CD4-positive, alpha-beta memory T cell (primary cell): Measurements from ENCODE around the gene ADORA3. TPM values are rescaled to one million over a fixed set of nuclear protein-coding genes. Genes with fewer than 3 reads are reported as not detected.

ENCODE experiments used
- CTCF ChIA-PET: fragments of 350-600 bp; sonication (Branson Sonifier 250); formaldehyde crosslinking; loops from one replicate; lab custom pipeline; 2021; ENCODE audit warnings: inconsistent platforms; ENCODE audit not compliant: partially characterized antibody; lab: Charles Lee
- POLR2A ChIA-PET: fragments of 350-600 bp; sonication (Branson Sonifier 250); formaldehyde crosslinking; loops from one replicate; lab custom pipeline; 2021; ENCODE audit not compliant: partially characterized antibody; lab: Charles Lee
- DNase-seq, 5 donors: peaks; one replicate each; pipeline versions ENCODE4 v3.0.0 to v3.0.0-alpha.2; 2020 to 2022; ENCODE audit warnings: mixed read lengths in 1 of 5
- H3K27ac ChIP-seq: one replicate; pipeline ENCODE4 v1.7.0; 2013; ENCODE audit warnings: low read depth, low read length
- H3K27me3 ChIP-seq: 2 replicates; pipeline ENCODE4 v1.7.0; 2013; ENCODE audit warnings: mild to moderate bottlenecking, low read length, moderate library complexity; ENCODE audit not compliant: insufficient read depth
- H3K36me3 ChIP-seq: 2 replicates; pipeline ENCODE4 v1.7.0; 2013; ENCODE audit warnings: mild to moderate bottlenecking, low read length, moderate library complexity; ENCODE audit not compliant: insufficient read depth
- H3K4me1 ChIP-seq: 2 replicates; pipeline ENCODE4 v1.7.0; 2013; ENCODE audit warnings: mild to moderate bottlenecking, low read length, moderate library complexity; ENCODE audit not compliant: insufficient read depth
- H3K4me3 ChIP-seq, 2 donors: one replicate each; pipeline ENCODE4 v1.7.0; 2013; ENCODE audit warnings: low read length in 2 of 2, mild to moderate bottlenecking in 1 of 2
- H3K9me3 ChIP-seq, 2 donors: one replicate each; pipeline ENCODE4 v1.7.0; 2013; ENCODE audit warnings: low read length in 2 of 2, control low read depth in 1 of 2; ENCODE audit not compliant: control insufficient read depth in 1 of 2
- H3K27ac Mint-ChIP-seq, 7 donors: one replicate each; pipeline ENCODE4 v1.8.0; 2020 to 2021; ENCODE audit warnings: mixed read lengths in 7 of 7, mild to moderate bottlenecking in 6 of 7, inconsistent platforms in 3 of 7, moderate library complexity in 3 of 7
- H3K27me3 Mint-ChIP-seq, 2 donors: one replicate each; pipeline ENCODE4 v1.8.0; 2020 to 2021; ENCODE audit warnings: mixed read lengths in 2 of 2
- H3K36me3 Mint-ChIP-seq, 2 donors: one replicate each; pipeline ENCODE4 v1.8.0; 2020 to 2021; ENCODE audit warnings: mixed read lengths in 2 of 2, inconsistent platforms in 1 of 2, mild to moderate bottlenecking in 1 of 2
- H3K4me1 Mint-ChIP-seq, 4 donors: one replicate each; pipeline ENCODE4 v1.8.0; 2020 to 2021; ENCODE audit warnings: mixed read lengths in 4 of 4, mild to moderate bottlenecking in 1 of 4
- H3K4me3 Mint-ChIP-seq, 8 donors: one replicate each; pipeline ENCODE4 v1.8.0; 2020 to 2021; ENCODE audit warnings: mixed read lengths in 8 of 8, mild to moderate bottlenecking in 7 of 8, moderate library complexity in 6 of 8, inconsistent platforms in 3 of 8
- H3K9me3 Mint-ChIP-seq, 8 donors: one replicate each; pipeline ENCODE4 v1.8.0; 2020 to 2021; ENCODE audit warnings: mixed read lengths in 8 of 8, mild to moderate bottlenecking in 5 of 8, inconsistent platforms in 3 of 8, moderate library complexity in 1 of 8
- intact Hi-C: fragments of 100-400 bp; cut with micrococcal nuclease; formaldehyde crosslinking; loops from one replicate; pipeline ENCODE4 v1.15.1; 2023
- polyA plus RNA-seq, 2 donors: library from polyadenylated mRNA; unstranded; fragments of 300-500 nt; fragmentation: Illumina TruSeq; gene quantifications; one replicate each; pipeline ENCODE4 v1.2.3, GENCODE V29; 2021
- total RNA-seq, 2 experiments: library from RNA; stranded (reverse); gene quantifications; one replicate each; pipeline ENCODE4 v1.2.3, GENCODE V29; 2021

ADORA3 gene
- total and polyA plus RNA-seq, 4 experiments from 2014 or later, result 0.41 to 0.46 (median 0.42) TPM; not detected in 1

GRCh38 chr1:111507411-111508201 lies 4.2 kb upstream of the ADORA3 start:
- CTCF ChIA-PET, result interaction anchor here (0.8 to 5.0 kb wide), 78 partner anchors 10 to 309 kb away, joined by 3 to 116 read pairs (median 6); partner anchors contain the start of genes ATP5PB, C1orf162, DDX20 and INKA2
- POLR2A ChIA-PET, result interaction anchor here (0.6 to 8.6 kb wide), 62 partner anchors 10 to 544 kb away, joined by 3 to 170 read pairs (median 5); partner anchors contain the start of genes ATP5PB, C1orf162, CEPT1 and DDX20
- no peaks in the 10 kb centered on the region for H3K27me3 Mint-ChIP-seq
- H3K4me1 Mint-ChIP-seq, result peaks cover 41 to 61% (median 53%) of the 10 kb centered on the region in 4 donors
- peak overlapping the region; percentile 63 to 89 (median 86) for H3K4me3 Mint-ChIP-seq
- intact Hi-C loops, result loop anchor here (1.0 to 10.0 kb wide), 9 partner anchors 37 to 262 kb away; partner anchors contain the start of genes ATP5PB, DDX20 and WDR77
- Histone ChIP-seq H3K27ac (peak overlapping the region; percentile 76), H3K27me3 (no peaks in the 10 kb centered on the region), H3K9me3 (no peaks in the 10 kb centered on the region), H3K36me3 (no peaks in the 10 kb centered on the region), H3K4me3 (peak overlapping the region; percentile 31 to 50), H3K4me1 (peaks cover 96% of the 10 kb centered on the region)
- no peaks in the 10 kb centered on the region for H3K9me3 Mint-ChIP-seq
- no peaks in the 10 kb centered on the region for H3K36me3 Mint-ChIP-seq
- peak; percentile 48 to 78 (median 49) for DNase-seq
- H3K27ac Mint-ChIP-seq, result peak overlapping the region in 6 of 7 donors; percentile 93 to 98 (median 96)

GRCh38 chr1:111506561-111506960 lies 3.1 kb upstream of the ADORA3 start:
- no peak for DNase-seq
- Histone ChIP-seq H3K27ac (peak overlapping the region; percentile 8), H3K36me3 (no peaks in the 10 kb centered on the region), H3K27me3 (no peaks in the 10 kb centered on the region), H3K9me3 (no peaks in the 10 kb centered on the region), H3K4me1 (peaks cover 89% of the 10 kb centered on the region), H3K4me3 (no peak overlapping the region)
- peaks cover 45 to 65% (median 56%) of the 10 kb centered on the region in 4 donors for H3K4me1 Mint-ChIP-seq
- H3K9me3 Mint-ChIP-seq, result no peaks in the 10 kb centered on the region
- H3K27ac Mint-ChIP-seq, result peak overlapping the region in 6 of 7 donors; percentile 8 to 86 (median 68)
- H3K36me3 Mint-ChIP-seq, result no peaks in the 10 kb centered on the region
- peak overlapping the region in 5 of 8 donors; percentile 9 to 66 (median 24) for H3K4me3 Mint-ChIP-seq
- ChIA-PET POLR2A (interaction anchor here (1.1 to 8.6 kb wide), 13 partner anchors 10 to 261 kb away, joined by 3 to 170 read pairs (median 19); partner anchors contain the start of genes ATP5PB, C1orf162, DDX20 and INKA2), CTCF (interaction anchor here (0.9 to 5.0 kb wide), 24 partner anchors 10 to 261 kb away, joined by 3 to 116 read pairs (median 22); partner anchors contain the start of genes ATP5PB, C1orf162, DDX20 and RAP1A)
- intact Hi-C loops, result loop anchor here (2.0 to 10.0 kb wide), 2 partner anchors 36 to 118 kb away; no protein-coding TSS in a partner anchor
- no peaks in the 10 kb centered on the region for H3K27me3 Mint-ChIP-seq

GRCh38 chr1:111505641-111506119 lies 2.2 kb upstream of the ADORA3 start:
- ChIA-PET POLR2A (interaction anchor here (1.1 to 8.6 kb wide), 3 partner anchors 31 to 233 kb away, joined by 3 to 170 read pairs (median 19); partner anchors contain the start of genes C1orf162, INKA2 and RAP1A), CTCF (interaction anchor here (1.2 to 4.6 kb wide), 4 partner anchors 9 to 30 kb away, joined by 4 to 116 read pairs (median 42); partner anchors contain the start of gene C1orf162)
- peak overlapping the region in 6 of 7 donors; percentile 8 to 86 (median 65) for H3K27ac Mint-ChIP-seq
- DNase-seq, result no peak
- intact Hi-C loops, result loop anchor here (2.0 to 10.0 kb wide), 2 partner anchors 35 to 119 kb away; no protein-coding TSS in a partner anchor
- Histone ChIP-seq H3K36me3 (no peaks in the 10 kb centered on the region), H3K9me3 (no peaks in the 10 kb centered on the region), H3K4me3 (no peak overlapping the region), H3K27me3 (no peaks in the 10 kb centered on the region), H3K27ac (no peak overlapping the region), H3K4me1 (peaks cover 89% of the 10 kb centered on the region)
- H3K9me3 Mint-ChIP-seq, result no peaks in the 10 kb centered on the region
- H3K4me1 Mint-ChIP-seq, result peaks cover 54 to 74% (median 63%) of the 10 kb centered on the region in 4 donors
- H3K36me3 Mint-ChIP-seq, result no peaks in the 10 kb centered on the region
- peak overlapping the region in 7 of 8 donors; percentile 24 to 66 (median 51) for H3K4me3 Mint-ChIP-seq
- no peaks in the 10 kb centered on the region for H3K27me3 Mint-ChIP-seq

GRCh38 chr1:111504097-111504496 lies 664 bp upstream of the ADORA3 start:
- ChIA-PET POLR2A (interaction anchor here (0.8 to 8.6 kb wide), 6 partner anchors 13 to 243 kb away, joined by 3 to 170 read pairs (median 4); partner anchors contain the start of gene C1orf162), CTCF (interaction anchor here (1.2 to 2.2 kb wide), 5 partner anchors 13 to 265 kb away, joined by 3 to 10 read pairs (median 3); partner anchors contain the start of gene INKA2)
- H3K4me1 ChIP-seq, result peaks cover 74% of the 10 kb centered on the region
- peaks cover 53 to 90% (median 64%) of the 10 kb centered on the region in 4 donors for H3K4me1 Mint-ChIP-seq
- peak overlapping the region in 4 of 8 donors; percentile 65 to 77 (median 67) for H3K4me3 Mint-ChIP-seq
- no peaks in the 10 kb centered on the region for H3K36me3 ChIP-seq
- no peaks in the 10 kb centered on the region for H3K27me3 ChIP-seq
- no peaks in the 10 kb centered on the region for H3K36me3 Mint-ChIP-seq
- H3K27me3 Mint-ChIP-seq, result no peaks in the 10 kb centered on the region
- no peak for DNase-seq
- H3K4me3 ChIP-seq, result no peak overlapping the region
- intact Hi-C loops, result loop anchor here (10.0 kb wide), 1 partner anchor 121 kb away; no protein-coding TSS in a partner anchor
- no peaks in the 10 kb centered on the region for H3K9me3 ChIP-seq
- H3K27ac ChIP-seq, result no peak overlapping the region
- H3K9me3 Mint-ChIP-seq, result no peaks in the 10 kb centered on the region
- peak overlapping the region in 6 of 7 donors; percentile 15 to 73 (median 47) for H3K27ac Mint-ChIP-seq

GRCh38 chr1:111501645-111502044 lies 1.8 kb downstream of the ADORA3 start:
- POLR2A ChIA-PET, result interaction anchor here (0.5 to 2.2 kb wide), 3 partner anchors 25 to 105 kb away, joined by 4 to 8 read pairs (median 4); no protein-coding TSS in a partner anchor
- Mint-ChIP-seq H3K9me3 (peaks cover 0 to 5% (median 1%) of the 10 kb centered on the region in 8 donors), H3K4me3 (peak overlapping the region in 1 of 8 donors; percentile 2), H3K27me3 (no peaks in the 10 kb centered on the region), H3K4me1 (peaks cover 48 to 81% (median 63%) of the 10 kb centered on the region in 4 donors), H3K27ac (peak overlapping the region in 1 of 7 donors; percentile 62), H3K36me3 (no peaks in the 10 kb centered on the region)
- intact Hi-C loops, result loop anchor here (10.0 kb wide), 1 partner anchor 123 kb away; no protein-coding TSS in a partner anchor
- H3K4me3 ChIP-seq, result no peak overlapping the region
- H3K27ac ChIP-seq, result no peak overlapping the region
- CTCF ChIA-PET, result interaction anchor here (1.7 kb wide), 1 partner anchor 19 kb away, joined by 8 read pairs; no protein-coding TSS in a partner anchor
- no peaks in the 10 kb centered on the region for H3K27me3 ChIP-seq
- peaks cover 53% of the 10 kb centered on the region for H3K4me1 ChIP-seq
- H3K36me3 ChIP-seq, result no peaks in the 10 kb centered on the region
- DNase-seq, result no peak
- no peaks in the 10 kb centered on the region for H3K9me3 ChIP-seq

GRCh38 chr1:111499026-111499785 lies 4.2 kb downstream of the ADORA3 start:
- no peaks in the 10 kb centered on the region for H3K27me3 Mint-ChIP-seq
- peak overlapping the region in 1 of 7 donors; percentile 8 for H3K27ac Mint-ChIP-seq
- CTCF ChIA-PET, result interaction anchor here (4.5 to 4.9 kb wide), 2 partner anchors 9 to 16 kb away, joined by 28 to 43 read pairs; no protein-coding TSS in a partner anchor

More at GRCh38 chr1:111499026-111499785, 4.2 kb downstream of the ADORA3 start:
- no peak overlapping the region for H3K4me3 Mint-ChIP-seq
- peaks cover 0 to 17% (median 9%) of the 10 kb centered on the region in 8 donors for H3K9me3 Mint-ChIP-seq
- intact Hi-C loops, result no loop called here
- H3K4me1 ChIP-seq, result peaks cover 29% of the 10 kb centered on the region
- no peaks in the 10 kb centered on the region for H3K9me3 ChIP-seq
- no peak overlapping the region for H3K27ac ChIP-seq
- no peak overlapping the region for H3K4me3 ChIP-seq
- H3K4me1 Mint-ChIP-seq, result peaks cover 27 to 56% (median 43%) of the 10 kb centered on the region in 4 donors
- H3K36me3 ChIP-seq, result no peaks in the 10 kb centered on the region
- no peaks in the 10 kb centered on the region for H3K27me3 ChIP-seq
- H3K36me3 Mint-ChIP-seq, result peaks cover 1 to 4% of the 10 kb centered on the region in 2 donors
- DNase-seq, result no peak
- POLR2A ChIA-PET, result interaction anchor here (0.9 to 5.3 kb wide), 2 partner anchors 8 to 22 kb away, joined by 3 to 19 read pairs; no protein-coding TSS in a partner anchor
